Body of pancreas (tissue), 4 donors: ENCODE data around the gene ATP8A2.

Experiments used
- CTCF ChIP-seq, 7 experiments: fragments of 450-650 bp in 4 of 7; fragments of 200-600 bp in 3 of 7; sonication (generic) in 3 of 7; IDR thresholded peaks; one replicate each; pipeline ENCODE4 v1.5.1; 2016 to 2019; ENCODE audit warnings: antibody characterized with exemption in 7 of 7
- POLR2A ChIP-seq, 3 donors: fragments of 450-650 bp; IDR thresholded peaks; one replicate each; pipeline ENCODE4 v1.6.1; 2016; ENCODE audit warnings: antibody characterized with exemption in 3 of 3, mild to moderate bottlenecking in 2 of 3

- TF ChIP-seq CTCF (IDR thresholded peaks at IDR 0.05) (no peak), POLR2A (IDR thresholded peaks at IDR 0.05) (no peak)
Observed at GRCh38 chr13:25725104-25725503, 353.3 kb downstream of the ATP8A2 start.
